Hepatic stellate cell (primary cell): ENCODE results near the gene YPEL1.

Experiments
- DNase-seq: peaks from one replicate; pipeline ENCODE4 v3.0.0; 2011; ENCODE audit warnings: low spot score

The YPEL1 gene

DNA sequence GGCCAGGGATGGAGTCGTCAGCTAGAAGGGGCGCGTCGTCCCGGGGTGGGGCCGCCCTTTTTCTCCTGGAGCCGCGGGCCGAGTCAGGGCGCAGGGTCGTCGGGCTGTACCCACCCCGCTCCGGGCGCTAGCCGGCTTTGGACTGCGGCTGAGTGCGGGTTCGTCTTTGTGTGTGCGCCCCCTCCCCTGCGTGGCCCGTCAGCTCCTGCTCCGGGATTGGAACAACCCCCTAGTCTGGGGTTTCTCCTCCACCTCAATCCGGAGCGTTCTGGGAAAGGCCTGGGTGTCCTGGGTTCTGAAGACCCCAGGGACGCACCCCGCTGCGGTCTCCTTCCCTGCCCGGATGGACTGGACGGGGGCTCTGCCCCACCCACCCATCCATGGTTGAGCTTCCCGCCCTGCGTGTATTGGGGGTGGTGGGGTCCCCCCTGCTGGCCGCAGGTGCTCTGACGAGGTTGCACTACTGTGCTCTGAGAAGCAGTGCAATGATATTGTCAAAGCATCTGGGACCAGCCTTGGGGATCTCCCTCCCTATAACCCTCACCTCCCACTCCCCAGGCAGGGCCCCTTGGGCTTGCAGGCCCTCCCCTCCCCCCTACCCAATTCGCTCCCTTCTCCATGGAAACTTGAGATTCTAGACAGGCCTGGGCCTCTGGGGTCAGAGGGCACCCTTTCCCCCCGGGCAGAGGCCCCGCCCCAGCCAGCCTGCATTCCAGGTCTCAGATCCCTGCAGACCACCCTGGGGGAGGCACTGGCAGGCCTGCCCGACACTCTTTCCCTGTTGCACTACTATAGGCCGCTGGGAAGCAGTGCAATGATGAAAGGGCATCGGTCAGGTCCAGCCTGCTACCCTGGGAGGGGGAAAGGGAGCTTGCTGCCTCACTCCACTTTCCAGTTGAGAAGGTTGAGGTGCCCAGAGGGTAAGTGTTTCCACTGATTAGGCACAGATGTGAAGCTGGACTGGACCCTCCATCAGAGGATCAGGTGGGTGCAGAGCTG is 82.7 kb downstream of the YPEL1 start:
- DNase-seq = no peak

- peak; percentile 97 for DNase-seq
Measured at GRCh38 chr22:21652010-21652546, 83.5 kb downstream of the YPEL1 start.

DNA sequence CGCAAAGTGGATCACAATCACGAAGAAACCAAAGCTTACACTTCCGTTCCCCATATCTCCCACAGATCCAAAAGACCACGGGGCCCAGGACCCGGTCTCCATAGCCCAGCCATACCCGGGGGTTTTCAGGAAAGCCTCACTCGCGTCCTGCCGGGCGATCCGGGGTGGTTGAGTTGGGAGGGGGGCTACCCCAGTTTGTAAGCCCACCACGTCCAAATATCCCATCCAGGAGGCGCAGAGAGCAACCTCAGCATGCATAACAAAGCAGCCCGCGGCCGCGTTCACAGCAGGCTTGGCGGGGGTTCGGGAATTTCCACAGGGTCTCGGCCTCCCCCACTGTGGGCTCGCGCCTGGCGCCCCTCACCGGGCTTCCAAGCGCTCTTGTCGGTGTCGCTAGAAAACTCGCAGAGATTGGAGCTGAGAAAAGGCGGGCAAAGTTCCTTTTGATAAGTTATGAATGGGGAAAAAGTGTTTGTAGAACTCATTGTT is 84.0 kb downstream of the YPEL1 start:
- peak; percentile 41 for DNase-seq

DNA sequence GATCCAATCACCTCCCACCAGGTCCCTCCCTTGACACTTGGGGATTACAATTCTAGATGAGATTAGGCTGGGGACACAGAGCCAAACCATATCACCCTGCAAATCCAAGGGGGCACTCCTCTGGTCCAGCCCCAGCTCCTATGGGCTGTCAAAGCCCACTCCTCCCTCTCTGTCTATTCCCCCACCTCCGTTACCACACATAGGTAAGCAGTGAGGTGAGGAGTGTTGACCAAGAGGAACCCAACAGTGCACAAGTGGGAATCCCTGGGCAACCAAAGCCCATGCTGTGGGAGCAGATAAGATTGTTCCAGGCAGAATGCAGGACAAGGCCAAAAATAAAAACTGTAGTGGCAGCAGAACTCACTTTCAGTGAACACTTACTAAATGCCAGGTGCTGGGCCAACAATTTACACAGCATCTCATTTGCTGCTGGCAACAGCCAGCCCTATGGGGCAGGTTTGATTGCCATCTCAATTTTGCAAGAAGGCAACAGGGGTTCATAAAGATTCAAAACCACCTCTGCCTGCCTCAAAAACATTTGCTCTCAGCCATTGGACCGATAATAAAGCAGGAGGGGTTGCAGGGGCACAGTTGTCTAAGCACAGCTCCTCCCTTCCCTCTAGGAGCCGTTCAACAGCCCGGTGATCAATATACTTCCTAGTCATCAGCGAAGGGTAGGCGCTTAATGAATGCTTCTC is 84.6 kb downstream of the YPEL1 start:
- no peak for DNase-seq

DNA sequence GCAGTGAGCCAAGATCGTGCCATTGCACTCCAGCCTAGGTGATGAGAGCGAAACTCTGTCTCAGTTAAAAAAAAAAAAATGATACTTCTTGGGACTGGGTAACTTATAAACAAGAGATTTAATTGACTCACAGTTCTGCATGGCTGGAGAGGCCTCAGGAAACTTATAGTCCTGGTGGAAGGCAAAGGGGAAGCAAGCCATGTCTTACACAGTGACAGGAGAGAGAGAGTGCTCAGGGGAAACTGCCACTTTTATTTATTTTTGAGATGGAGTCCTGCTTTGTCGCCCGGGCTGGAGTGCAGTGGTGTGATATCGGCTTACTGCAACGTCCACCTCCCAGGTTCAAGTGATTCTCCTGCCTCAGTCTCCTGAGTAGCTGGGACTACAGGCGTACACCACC is 85.3 kb downstream of the YPEL1 start:
- DNase-seq = no peak
